Endothelial cell of umbilical vein (primary cell): ENCODE data around the gene SREK1IP1. TPM values are rescaled to one million over a fixed set of nuclear protein-coding genes. Genes with fewer than 3 reads are reported as not detected.
A peak's percentile ranks its signal among the peaks of the same experiment; 100 is the strongest.

Experiments
- BruUV-seq: library from RNA; stranded (reverse); fragments of 400-500 nt; replicated peaks from 2 replicates; lab custom pipeline; 2021; lab: Mats Ljungman, UMichigan
- CTCF ChIA-PET: fragments of 300-600, 350-600 bp; sonication (Branson Sonifier 250); formaldehyde crosslinking; loops from one replicate; lab custom pipeline; 2021; ENCODE audit warnings: antibody characterized with exemption, inconsistent platforms; lab: Charles Lee
- POLR2A ChIA-PET: fragments of 300-600, 350-600 bp; sonication (Branson Sonifier 250); formaldehyde crosslinking; loops from one replicate; lab custom pipeline; 2021; ENCODE audit warnings: antibody characterized with exemption, inconsistent platforms; lab: Charles Lee
- DNase-seq: peaks from one replicate; pipeline ENCODE4 v3.0.0-alpha.2; 2011; ENCODE audit warnings: low read depth, low spot score
- FAIRE-seq: peaks from 2 replicates; lab custom pipeline; 2011; peaks lifted over from hg19 to GRCh38; lab: Jason Lieb, UNC
- H2AFZ ChIP-seq: 2 replicates; pipeline ENCODE4 v1.6.0; 2012; ENCODE audit warnings: low read depth, low read length, control low read depth, inconsistent platforms
- H3K27ac ChIP-seq: 2 replicates; pipeline ENCODE4 v1.5.1; 2011; ENCODE audit warnings: low read depth, mild to moderate bottlenecking, control low read depth, low read length, moderate library complexity; ENCODE audit not compliant: insufficient read depth
- H3K27me3 ChIP-seq, 2 experiments: 2 replicates each; pipeline versions ENCODE4 v1.6.0 to v1.6.1; 2011; ENCODE audit warnings: low read length in 2 of 2, mixed read lengths in 1 of 2; ENCODE audit not compliant: control insufficient read depth in 2 of 2, insufficient read depth in 2 of 2
- H3K36me3 ChIP-seq, 2 experiments: 2 replicates in 1 of 2; 3 replicates in 1 of 2; pipeline ENCODE4 v1.5.1; 2011; ENCODE audit warnings: low read length in 2 of 2, mild to moderate bottlenecking in 1 of 2, moderate library complexity in 1 of 2; ENCODE audit not compliant: control insufficient read depth in 2 of 2, insufficient read depth in 2 of 2; ENCODE audit errors: extremely low read depth in 1 of 2
- H3K4me1 ChIP-seq: 3 replicates; pipeline ENCODE4 v1.5.1; 2011; ENCODE audit warnings: mild to moderate bottlenecking, low read length; ENCODE audit not compliant: control insufficient read depth, insufficient read depth; ENCODE audit errors: extremely low read depth
- H3K4me2 ChIP-seq: 2 replicates; pipeline ENCODE4 v1.6.1; 2011; ENCODE audit warnings: low read length, control low read depth, mixed read lengths; ENCODE audit not compliant: insufficient read depth
- H3K4me3 ChIP-seq, 3 experiments: fragments of 200-600 bp in 1 of 3; sonication (generic), shearing (Covaris generic) in 1 of 3; replicated peaks in 1 of 3; 2 replicates each; pipeline ENCODE4 v1.5.1; 2011 to 2016; ENCODE audit warnings: control low read depth in 3 of 3, low read length in 3 of 3, mild to moderate bottlenecking in 2 of 3, inconsistent platforms in 1 of 3, low read depth in 1 of 3, moderate library complexity in 1 of 3; ENCODE audit not compliant: insufficient read depth in 1 of 3
- H3K79me2 ChIP-seq: 2 replicates; pipeline ENCODE4 v1.6.0; 2012; ENCODE audit warnings: low read length, inconsistent platforms; ENCODE audit not compliant: control insufficient read depth, insufficient read depth
- H3K9ac ChIP-seq: replicated peaks from 2 replicates; pipeline ENCODE3; 2011; ENCODE audit warnings: low read length, control low read depth; ENCODE audit not compliant: insufficient read depth; ENCODE audit errors: extremely low read depth
- H3K9me1 ChIP-seq: replicated peaks from 3 replicates; pipeline ENCODE4 v1.6.0; 2011; ENCODE audit warnings: mild to moderate bottlenecking, low read length; ENCODE audit not compliant: control insufficient read depth, insufficient read depth; ENCODE audit errors: extremely low read depth
- H3K9me3 ChIP-seq: replicated peaks from 2 replicates; pipeline ENCODE4 v1.5.1; 2012; ENCODE audit warnings: low read length, inconsistent platforms; ENCODE audit not compliant: control insufficient read depth, insufficient read depth
- H4K20me1 ChIP-seq: replicated peaks from 2 replicates; pipeline ENCODE3; 2011; ENCODE audit warnings: mild to moderate bottlenecking, low read length; ENCODE audit not compliant: control insufficient read depth, insufficient read depth; ENCODE audit errors: extremely low read depth
- CTCF ChIP-seq, 2 donors: IDR thresholded peaks; 1 replicate in 1 of 2; 2 replicates in 1 of 2; pipeline ENCODE4 v1.5.1; 2011; ENCODE audit warnings: low read length in 2 of 2, mild to moderate bottlenecking in 2 of 2, moderate library complexity in 2 of 2, control low read depth in 1 of 2, inconsistent platforms in 1 of 2, low read depth in 1 of 2; ENCODE audit not compliant: insufficient read depth in 1 of 2; ENCODE audit errors: extremely low read depth in 1 of 2
- EZH2 ChIP-seq: IDR thresholded peaks from 2 replicates; pipeline ENCODE4 v1.6.1; 2012; ENCODE audit warnings: borderline replicate concordance, low read depth, mild to moderate bottlenecking, moderate library complexity, low read length, inconsistent platforms; ENCODE audit not compliant: severe bottlenecking
- GATA2 ChIP-seq: IDR thresholded peaks from 2 replicates; pipeline ENCODE4 v1.7.0; 2011; ENCODE audit warnings: low read depth, mild to moderate bottlenecking, moderate library complexity, mixed read lengths, low read length; ENCODE audit not compliant: insufficient read length, insufficient read depth
- JUN ChIP-seq: IDR thresholded peaks from 2 replicates; pipeline ENCODE4 v1.6.1; 2011; ENCODE audit warnings: borderline replicate concordance, low read depth; ENCODE audit not compliant: insufficient read length, insufficient read depth
- MYC ChIP-seq: IDR thresholded peaks from one replicate; pipeline ENCODE4 v1.6.1; 2011; ENCODE audit warnings: mild to moderate bottlenecking, low read depth, low read length
- POLR2A ChIP-seq: IDR thresholded peaks from 2 replicates; pipeline ENCODE4 v1.6.1; 2012; ENCODE audit warnings: low read depth, mild to moderate bottlenecking, control low read depth, low read length
- dilution Hi-C: fragments of 300-500 bp; cut with MboI; formaldehyde crosslinking; loops from one replicate; pipeline ENCODE4 v1.15.0; 2019; ENCODE audit warnings: low sequenced_read_pairs; ENCODE audit not compliant: extremely low pct_ligation_motif_present
- intact Hi-C: fragments of 100-400 bp; cut with micrococcal nuclease; formaldehyde crosslinking; loops from one replicate; pipeline ENCODE4 v1.10.0; 2022
- polyA plus RNA-seq, 4 experiments: library from polyadenylated mRNA; depleted of rRNA in 3 of 4; stranded (reverse) in 3 of 4; unstranded in 1 of 4; fragments of >200 nt; gene quantifications; 2 replicates each; pipeline versions ENCODE4 v1.2.1 to v1.2.3, GENCODE V29; 2011 to 2012; ENCODE audit warnings: missing spikeins in 1 of 4
- total RNA-seq: library from RNA; stranded (reverse); gene quantifications from 2 replicates; pipeline ENCODE4 v1.2.3, GENCODE V29; 2021

The SREK1IP1 gene
- total and polyA plus RNA-seq, 2 donors (not counting 3 experiments of a cell fraction or from before 2014, with no cell fraction given) = 6.3 to 17.8 TPM

DNA sequence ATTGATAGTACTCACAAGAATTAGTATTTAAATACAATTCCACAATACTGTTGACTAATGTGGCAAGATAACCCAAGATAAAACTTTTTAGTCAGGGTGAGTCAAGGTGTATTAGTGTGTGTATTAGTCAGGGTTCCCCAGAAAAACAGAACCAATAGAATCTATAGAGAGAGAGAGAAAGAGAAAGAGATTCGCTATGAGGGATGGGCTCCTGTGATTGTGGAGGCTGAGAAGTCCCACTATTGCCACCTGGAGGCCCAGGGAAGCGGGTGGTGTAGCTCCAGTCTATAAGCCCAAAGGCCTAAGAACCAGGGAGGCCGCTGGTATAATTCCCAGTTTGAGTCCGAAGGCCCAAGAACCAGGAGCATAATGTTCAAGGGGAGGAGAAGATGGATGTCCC, 88.2 kb downstream of the SREK1IP1 start:
- Histone ChIP-seq H4K20me1 (no peaks in the 10 kb centered on the region), H3K4me3 (no peak overlapping the region), H3K36me3 (no peaks in the 10 kb centered on the region), H3K9ac (no peak overlapping the region), H3K79me2 (no peaks in the 10 kb centered on the region), H3K27ac (no peak overlapping the region), H3K27me3 (peaks cover 7 to 10% of the 10 kb centered on the region in 2 experiments), H3K9me3 (no peaks in the 10 kb centered on the region), H3K4me1 (no peaks in the 10 kb centered on the region), H3K4me2 (no peak overlapping the region), H2AFZ (no peak overlapping the region), H3K9me1 (no peaks in the 10 kb centered on the region)
- dilution Hi-C loops (no loop called here), intact Hi-C loops (no loop called here)
- ChIA-PET CTCF (interaction anchor here (1.9 kb wide), 1 partner anchor 451 kb away, joined by 5 read pairs; no protein-coding TSS in a partner anchor), POLR2A (no interaction called here)
- BruUV-seq = no TSS peak
- no peak for FAIRE-seq
- no peak for DNase-seq
- TF ChIP-seq POLR2A = no peak
- TF ChIP-seq EZH2 = no peak
- TF ChIP-seq CTCF (IDR thresholded peaks at IDR 0.05; ENCODE audit: extremely low read depth in 1 of 2, insufficient read depth in 1 of 2, low read depth in 1 of 2, low read length in 2 of 2) = peak in 1 of 2 donors; percentile 11
- no peak for TF ChIP-seq MYC
- no peak for TF ChIP-seq GATA2

GRCh38 chr5:64678374-64678773, 90.1 kb downstream of the SREK1IP1 start:
- POLR2A ChIA-PET = no interaction called here
- no peak for FAIRE-seq

More at GRCh38 chr5:64678374-64678773, 90.1 kb downstream of the SREK1IP1 start:
- intact Hi-C loops = no loop called here
- Histone ChIP-seq H3K9ac (no peak overlapping the region), H3K4me1 (no peaks in the 10 kb centered on the region), H4K20me1 (no peaks in the 10 kb centered on the region), H3K9me3 (no peaks in the 10 kb centered on the region), H2AFZ (no peak overlapping the region), H3K4me3 (no peak overlapping the region), H3K27me3 (peaks cover 4 to 7% of the 10 kb centered on the region in 2 experiments), H3K9me1 (no peaks in the 10 kb centered on the region), H3K4me2 (no peak overlapping the region), H3K27ac (no peak overlapping the region), H3K36me3 (no peaks in the 10 kb centered on the region), H3K79me2 (no peaks in the 10 kb centered on the region)
- CTCF ChIA-PET = interaction anchor here (1.5 to 1.9 kb wide), 2 partner anchors 28 to 449 kb away, joined by 3 to 5 read pairs; no protein-coding TSS in a partner anchor
- TF ChIP-seq JUN = no peak
- TF ChIP-seq CTCF (IDR thresholded peaks at IDR 0.05; ENCODE audit: extremely low read depth in 1 of 2, insufficient read depth in 1 of 2, low read depth in 1 of 2, low read length in 2 of 2) = no peak
- DNase-seq = no peak
- dilution Hi-C loops = no loop called here
- BruUV-seq = no TSS peak
